Breast epithelium (tissue), 3 donors: Measurements from ENCODE around the gene DNAH17.

Source experiments
- CTCF ChIP-seq, 3 donors: fragments of 450-650 bp; IDR thresholded peaks; one replicate each; pipeline ENCODE4 v1.5.1; 2016 to 2017; ENCODE audit warnings: antibody characterized with exemption in 3 of 3, mild to moderate bottlenecking in 3 of 3, moderate library complexity in 3 of 3
- POLR2A ChIP-seq: fragments of 450-650 bp; IDR thresholded peaks from one replicate; pipeline ENCODE4 v1.6.1; 2016; ENCODE audit warnings: antibody characterized with exemption, mild to moderate bottlenecking, moderate library complexity
- POLR2AphosphoS5 ChIP-seq, 3 donors: sonication (generic); formaldehyde crosslinking; IDR thresholded peaks; one replicate each; pipeline ENCODE4 v1.6.1; 2017; ENCODE audit warnings: antibody characterized with exemption in 3 of 3

GRCh38 chr17:78458091-78458490 is 119.1 kb downstream of the DNAH17 start:
- no peak for TF ChIP-seq POLR2A
- no peak for TF ChIP-seq CTCF (IDR thresholded peaks at IDR 0.05)
- no peak for TF ChIP-seq POLR2AphosphoS5 (IDR thresholded peaks at IDR 0.05)
